Fibroblast of the aortic adventitia (primary cell): ENCODE data around the gene DUSP28. TPM values are rescaled to one million over a fixed set of nuclear protein-coding genes. Genes with fewer than 3 reads are reported as not detected.
"Not testable (repeated sequence)": the region's sequence is repeated elsewhere in the genome, so short reads cannot be mapped to it uniquely, and the experiment has no call there.

ENCODE experiments used
- DNase-seq: peaks from one replicate; pipeline ENCODE4 v3.0.0-alpha.2; 2010; ENCODE audit warnings: low read depth
- H3K4me3 ChIP-seq: 2 replicates; pipeline ENCODE4 v1.5.1; 2011; ENCODE audit warnings: low read depth, mild to moderate bottlenecking, control low read depth, low read length, moderate library complexity
- total RNA-seq: library from RNA; depleted of rRNA; stranded (reverse); fragments of >200 nt; gene quantifications from 2 replicates; pipeline ENCODE4 v1.2.3, GENCODE V29; 2012; ENCODE audit warnings: low replicate concordance
- TF ChIP-seq, protein P1 (sequence below): IDR thresholded peaks from 2 replicates; pipeline ENCODE4 v1.5.1; 2011; ENCODE audit warnings: mild to moderate bottlenecking, low read length, control low read depth, inconsistent platforms; ENCODE audit not compliant: insufficient read depth

DUSP28 gene
- total RNA-seq, 1 donor: 3.6 TPM

DNA sequence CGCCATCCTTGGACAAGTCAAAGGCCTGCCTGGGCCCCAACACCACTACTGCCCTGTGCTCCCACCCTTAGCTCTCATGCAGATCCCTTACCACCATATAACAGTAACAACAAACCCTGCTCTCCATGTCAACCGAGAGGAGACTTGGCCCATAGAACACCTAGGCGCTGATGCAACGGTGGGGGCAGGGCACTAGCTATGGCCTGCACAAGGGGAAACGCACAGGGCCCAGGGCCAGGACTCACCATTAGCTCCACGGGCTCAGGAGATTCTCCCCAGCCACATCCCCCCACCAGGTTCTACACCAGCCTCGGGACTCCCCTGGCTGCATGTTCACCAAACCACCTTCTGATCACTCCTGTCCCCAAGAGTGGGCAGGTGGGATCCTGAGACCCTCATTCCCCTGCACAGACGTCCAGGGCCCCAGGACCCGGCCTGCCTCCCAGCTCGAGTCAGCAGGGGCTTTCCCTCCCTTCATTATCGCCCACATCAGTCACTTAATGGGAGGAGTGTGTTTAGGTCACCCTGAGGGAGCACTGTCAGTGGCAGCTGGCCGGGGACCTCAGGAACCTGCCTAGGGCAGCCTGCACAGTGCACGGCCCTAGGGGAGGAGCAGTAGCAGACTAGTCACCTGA is 31.6 kb upstream of the DUSP28 start:
- TF ChIP-seq, protein P1, sequence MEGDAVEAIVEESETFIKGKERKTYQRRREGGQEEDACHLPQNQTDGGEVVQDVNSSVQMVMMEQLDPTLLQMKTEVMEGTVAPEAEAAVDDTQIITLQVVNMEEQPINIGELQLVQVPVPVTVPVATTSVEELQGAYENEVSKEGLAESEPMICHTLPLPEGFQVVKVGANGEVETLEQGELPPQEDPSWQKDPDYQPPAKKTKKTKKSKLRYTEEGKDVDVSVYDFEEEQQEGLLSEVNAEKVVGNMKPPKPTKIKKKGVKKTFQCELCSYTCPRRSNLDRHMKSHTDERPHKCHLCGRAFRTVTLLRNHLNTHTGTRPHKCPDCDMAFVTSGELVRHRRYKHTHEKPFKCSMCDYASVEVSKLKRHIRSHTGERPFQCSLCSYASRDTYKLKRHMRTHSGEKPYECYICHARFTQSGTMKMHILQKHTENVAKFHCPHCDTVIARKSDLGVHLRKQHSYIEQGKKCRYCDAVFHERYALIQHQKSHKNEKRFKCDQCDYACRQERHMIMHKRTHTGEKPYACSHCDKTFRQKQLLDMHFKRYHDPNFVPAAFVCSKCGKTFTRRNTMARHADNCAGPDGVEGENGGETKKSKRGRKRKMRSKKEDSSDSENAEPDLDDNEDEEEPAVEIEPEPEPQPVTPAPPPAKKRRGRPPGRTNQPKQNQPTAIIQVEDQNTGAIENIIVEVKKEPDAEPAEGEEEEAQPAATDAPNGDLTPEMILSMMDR: no peak
- H3K4me3 ChIP-seq: no peak overlapping the region
- no peak for DNase-seq

DNA sequence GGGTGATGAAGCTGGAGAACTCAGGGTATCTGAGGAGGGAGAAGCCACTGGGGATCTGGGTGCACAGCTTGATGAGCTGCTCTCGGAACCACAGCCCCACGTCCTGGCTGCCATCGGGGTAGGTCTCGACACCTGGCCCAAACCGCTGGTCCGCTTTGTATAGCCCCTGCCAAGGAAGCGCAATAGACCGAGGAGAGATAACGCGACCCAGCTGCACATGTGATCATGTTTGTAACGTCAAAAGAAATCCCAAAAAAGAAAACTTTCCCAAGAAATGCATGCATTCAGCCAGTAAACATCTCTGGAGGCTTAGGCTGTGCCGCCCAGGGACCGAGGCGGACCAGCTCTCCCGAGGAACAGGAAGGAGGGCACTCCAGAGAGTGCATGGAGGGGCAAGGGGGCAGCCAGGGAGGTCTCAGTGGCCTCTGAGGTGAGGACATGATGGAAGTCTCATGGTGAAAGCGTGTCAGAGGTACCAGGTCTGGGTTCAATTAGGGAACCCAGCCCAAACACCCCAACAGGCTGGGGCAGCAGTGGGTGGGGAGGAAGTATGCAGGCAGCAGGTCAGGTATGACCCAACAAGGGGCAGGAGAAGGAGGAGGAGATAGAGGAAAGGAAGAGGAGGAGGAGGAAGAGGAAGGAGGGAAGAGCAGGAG is 30.7 kb upstream of the DUSP28 start:
- no peak for DNase-seq
- no peak overlapping the region for H3K4me3 ChIP-seq
- TF ChIP-seq, protein P1: no peak

DNA sequence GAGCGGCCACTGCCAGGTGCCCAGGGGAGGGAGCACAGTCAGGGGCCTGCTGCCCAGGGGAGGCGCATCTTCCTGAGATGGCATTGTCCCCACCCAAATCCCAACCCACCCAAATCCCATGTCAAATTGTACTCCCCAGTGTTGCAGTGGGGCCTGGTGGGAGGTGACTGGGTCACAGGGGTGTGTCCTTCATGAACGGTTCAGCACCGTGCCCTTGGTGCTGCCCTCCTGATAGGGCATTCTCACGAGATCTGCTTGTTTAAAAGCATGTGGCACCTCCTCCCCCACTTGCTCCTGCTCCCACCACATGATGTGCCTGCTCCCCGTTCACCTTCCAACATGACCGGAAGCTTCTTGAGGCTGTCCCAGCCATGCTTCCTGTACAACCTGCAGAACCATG is 30.0 kb upstream of the DUSP28 start:
- no peak for DNase-seq
- H3K4me3 ChIP-seq: no peak overlapping the region
- TF ChIP-seq, protein P1: no peak

DNA sequence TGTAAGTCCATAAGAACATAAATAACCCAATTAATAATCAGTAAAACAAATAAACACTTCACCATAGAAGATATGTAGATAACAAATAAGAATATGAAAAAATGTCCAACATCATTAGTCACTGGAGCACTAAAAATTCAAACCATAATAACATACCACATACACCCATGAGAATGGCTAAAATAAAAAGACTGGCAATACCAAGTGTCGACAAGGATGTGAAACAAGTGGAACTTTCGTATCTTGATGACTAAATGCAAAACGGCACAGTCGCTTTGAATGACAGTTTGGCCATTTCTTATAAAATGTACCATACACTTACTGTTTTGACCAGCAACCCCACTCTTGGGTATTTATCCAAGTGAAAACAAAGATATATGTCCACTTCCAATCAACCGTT is 29.1 kb upstream of the DUSP28 start:
- DNase-seq: no peak
- H3K4me3 ChIP-seq: no peak overlapping the region
- TF ChIP-seq, protein P1: no peak

DNA sequence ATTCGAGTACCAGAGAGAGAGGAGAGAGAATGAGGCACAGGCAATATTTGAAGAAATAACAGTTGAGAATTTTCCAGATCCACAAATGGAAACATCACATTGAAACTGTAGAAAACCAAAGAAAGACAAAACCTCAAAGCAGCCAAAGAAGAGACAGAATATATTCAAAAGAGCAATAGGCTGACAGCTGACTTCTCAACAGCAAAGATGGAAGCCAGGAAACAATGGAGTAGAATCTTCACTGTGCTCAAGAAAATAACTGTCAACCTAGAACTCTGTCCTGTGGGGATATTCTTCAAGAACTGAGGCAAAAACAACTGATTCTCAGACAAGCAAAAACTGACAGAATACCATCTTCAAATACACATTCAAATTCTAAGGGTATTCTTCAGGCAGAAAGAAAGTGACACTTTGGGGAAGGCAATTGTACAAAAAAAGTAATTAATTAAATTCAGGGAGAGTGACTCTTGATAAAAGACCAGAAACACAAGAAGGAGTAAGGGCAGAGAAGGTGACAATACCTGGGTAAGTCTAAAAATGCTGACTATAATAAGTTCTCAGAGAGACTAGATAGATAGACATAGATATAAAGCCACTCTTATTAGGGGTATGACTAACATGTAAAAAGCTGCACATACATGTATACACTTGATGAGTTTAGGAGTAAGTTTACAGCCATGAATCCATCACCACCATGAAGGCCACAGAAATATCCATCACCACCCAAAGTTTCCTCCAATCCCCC is 28.0 kb upstream of the DUSP28 start:
- TF ChIP-seq, protein P1: no peak
- H3K4me3 ChIP-seq: no peak overlapping the region
- no peak for DNase-seq

DNA sequence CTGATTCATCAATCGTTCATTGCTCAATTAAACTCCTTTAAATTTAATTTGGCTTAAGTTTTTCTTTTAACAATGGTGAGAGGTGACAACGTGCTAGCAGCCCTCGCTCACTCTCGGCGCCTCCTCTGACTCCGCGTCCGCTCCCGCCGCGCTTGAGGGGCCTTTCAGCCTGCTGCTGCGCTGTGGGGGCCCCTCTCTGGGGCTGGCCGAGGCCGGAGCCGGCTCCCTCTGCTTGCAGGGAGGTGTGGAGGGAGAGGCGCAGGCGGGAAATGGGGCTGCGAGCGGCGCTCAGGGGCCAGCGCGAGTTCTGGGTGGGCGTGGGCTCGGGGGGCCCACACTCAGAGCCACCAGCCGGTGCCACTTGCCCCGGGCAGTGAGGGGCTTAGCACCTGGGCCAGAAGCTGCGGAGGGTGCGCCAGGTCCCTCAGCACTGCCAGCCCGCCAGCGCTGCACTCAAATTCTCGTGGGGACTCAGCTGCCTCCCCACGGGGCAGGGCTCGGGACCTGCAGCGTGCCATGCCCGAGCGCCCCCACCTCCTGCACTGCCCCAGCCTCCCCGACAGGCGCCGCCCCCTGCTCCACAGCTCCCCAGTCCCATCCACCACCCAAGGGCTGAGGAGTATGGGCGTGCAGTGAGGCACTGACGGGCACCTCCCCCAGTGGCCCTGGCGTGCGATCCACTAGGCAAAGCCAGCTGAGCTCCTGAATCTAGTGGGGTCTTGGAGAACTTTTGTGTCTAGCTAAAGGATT is 22.0 kb upstream of the DUSP28 start:
- TF ChIP-seq, protein P1: no peak
- no peak for DNase-seq

DNA sequence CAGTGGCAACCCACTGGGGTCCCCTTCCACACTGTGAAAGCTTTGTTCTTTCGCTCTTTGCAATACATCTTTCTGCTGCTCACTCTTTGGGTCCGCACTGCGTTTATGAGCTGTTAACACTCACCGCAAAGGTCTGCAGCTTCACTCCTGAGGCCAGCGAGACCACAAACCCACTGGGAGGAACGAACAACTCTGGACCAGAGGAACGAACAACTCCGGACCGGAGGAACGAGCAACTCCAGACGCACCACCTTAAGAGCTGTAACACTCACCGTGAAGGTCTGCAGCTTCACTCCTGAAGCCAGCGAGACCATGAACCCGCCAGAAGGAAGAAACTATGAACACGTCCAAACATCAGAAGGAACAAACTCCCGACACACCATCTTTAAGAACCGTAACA is 21.1 kb upstream of the DUSP28 start:
- not testable (repeated sequence) for DNase-seq, H3K4me3 ChIP-seq

More for the DNA sequence above, 22.0 kb upstream of the DUSP28 start:
- no peak overlapping the region for H3K4me3 ChIP-seq
